ENCODE measurements around the gene CLDN11.

The CLDN11 gene

GRCh38 chr3:170421111-170421641 lies 2.5 kb downstream of the CLDN11 start:
- H3K4me3 ChIP-seq (ENCODE audit: low read depth, low read length, poor library complexity, severe bottlenecking) = no peak overlapping the region
- H4K20me1 ChIP-seq (ENCODE audit: insufficient read depth, low read length) = no peaks in the 10 kb centered on the region
- no peak overlapping the region for H3K27ac ChIP-seq (ENCODE audit: low read depth, low read length, poor library complexity, severe bottlenecking)
- H3K9me2 ChIP-seq (ENCODE audit: low read depth, low read length) = no peaks in the 10 kb centered on the region
- H3K9ac ChIP-seq (ENCODE audit: low read length) = no peak overlapping the region
- no peaks in the 10 kb centered on the region for H3F3A ChIP-seq (ENCODE audit: insufficient read depth, low read length)
- H3K36me3 ChIP-seq (ENCODE audit: insufficient read depth, low read length) = no peaks in the 10 kb centered on the region
- H3K79me2 ChIP-seq (ENCODE audit: insufficient read depth, low read length) = no peaks in the 10 kb centered on the region
- H3K4me1 ChIP-seq (ENCODE audit: insufficient read depth, low read length, severe bottlenecking) = no peaks in the 10 kb centered on the region
- H3K27me3 ChIP-seq (ENCODE audit: insufficient read depth, low read length) = no peaks in the 10 kb centered on the region
- TF ChIP-seq EZH2 (IDR thresholded peaks at IDR 0.05; ENCODE audit: borderline replicate concordance, low read length) = no peak
- no peak for TF ChIP-seq CTCF (IDR thresholded peaks at IDR 0.05; ENCODE audit: low read length)
- H2AFZ ChIP-seq (ENCODE audit: low read length) = no peak overlapping the region
- H3K4me2 ChIP-seq (ENCODE audit: low read length) = no peak overlapping the region
- H3K9me3 ChIP-seq (ENCODE audit: low read length) = no peaks in the 10 kb centered on the region

DNA sequence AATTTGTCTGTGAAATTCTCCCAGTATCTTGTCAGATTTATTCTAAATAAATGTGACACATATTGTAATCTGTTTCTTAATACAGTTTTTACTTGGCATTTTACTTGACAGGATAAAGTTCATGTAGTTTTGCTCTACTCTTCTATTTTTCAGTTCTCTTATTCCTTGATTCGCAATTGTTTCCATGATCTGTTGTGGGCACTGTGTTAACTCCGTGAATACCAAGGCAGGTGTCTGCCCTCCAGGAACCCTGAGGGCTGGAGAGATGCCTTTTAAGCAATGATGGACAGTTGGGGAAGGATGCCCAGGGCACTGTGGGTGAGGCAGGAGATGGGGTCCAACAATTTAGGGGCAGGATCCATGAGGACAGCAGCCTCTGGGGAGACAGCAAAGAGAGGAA lies 3.1 kb downstream of the CLDN11 start:
- no peak overlapping the region for H2AFZ ChIP-seq (ENCODE audit: low read length)
- no peak overlapping the region for H3K4me2 ChIP-seq (ENCODE audit: low read length)
- no peaks in the 10 kb centered on the region for H4K20me1 ChIP-seq (ENCODE audit: insufficient read depth, low read length)
- no peaks in the 10 kb centered on the region for H3K79me2 ChIP-seq (ENCODE audit: insufficient read depth, low read length)
- TF ChIP-seq CTCF (IDR thresholded peaks at IDR 0.05; ENCODE audit: low read length) (no peak), EZH2 (IDR thresholded peaks at IDR 0.05; ENCODE audit: borderline replicate concordance, low read length) (no peak)
- no peaks in the 10 kb centered on the region for H3K9me3 ChIP-seq (ENCODE audit: low read length)
- H3K4me3 ChIP-seq (ENCODE audit: low read depth, low read length, poor library complexity, severe bottlenecking) = no peak overlapping the region
- H3K27ac ChIP-seq (ENCODE audit: low read depth, low read length, poor library complexity, severe bottlenecking) = no peak overlapping the region
- H3K9ac ChIP-seq (ENCODE audit: low read length) = no peak overlapping the region
- no peaks in the 10 kb centered on the region for H3K4me1 ChIP-seq (ENCODE audit: insufficient read depth, low read length, severe bottlenecking)
- no peaks in the 10 kb centered on the region for H3K9me2 ChIP-seq (ENCODE audit: low read depth, low read length)
- no peaks in the 10 kb centered on the region for H3K27me3 ChIP-seq (ENCODE audit: insufficient read depth, low read length)
- H3F3A ChIP-seq (ENCODE audit: insufficient read depth, low read length) = no peaks in the 10 kb centered on the region
- H3K36me3 ChIP-seq (ENCODE audit: insufficient read depth, low read length) = no peaks in the 10 kb centered on the region

- Histone ChIP-seq H3K4me1 (ENCODE audit: insufficient read depth, low read length, severe bottlenecking) (no peaks in the 10 kb centered on the region), H3K27me3 (ENCODE audit: insufficient read depth, low read length) (no peaks in the 10 kb centered on the region), H3K9me2 (ENCODE audit: low read depth, low read length) (no peaks in the 10 kb centered on the region), H3K79me2 (ENCODE audit: insufficient read depth, low read length) (no peaks in the 10 kb centered on the region), H2AFZ (ENCODE audit: low read length) (no peak overlapping the region), H3K36me3 (ENCODE audit: insufficient read depth, low read length) (no peaks in the 10 kb centered on the region), H3K4me2 (ENCODE audit: low read length) (no peak overlapping the region), H3K9me3 (ENCODE audit: low read length) (no peaks in the 10 kb centered on the region), H3K4me3 (ENCODE audit: low read depth, low read length, poor library complexity, severe bottlenecking) (no peak overlapping the region), H3F3A (ENCODE audit: insufficient read depth, low read length) (no peaks in the 10 kb centered on the region), H3K27ac (ENCODE audit: low read depth, low read length, poor library complexity, severe bottlenecking) (no peak overlapping the region), H4K20me1 (ENCODE audit: insufficient read depth, low read length) (no peaks in the 10 kb centered on the region), H3K9ac (ENCODE audit: low read length) (no peak overlapping the region)
- TF ChIP-seq CTCF (IDR thresholded peaks at IDR 0.05; ENCODE audit: low read length) = no peak
Measured at GRCh38 chr3:170423001-170423615, 4.4 kb downstream of the CLDN11 start.

Measured in OCI-LY1 (cell line).